HG03520 (cell line): ENCODE results near the gene CCNY.
"Not testable (repeated sequence)": the region's sequence is repeated elsewhere in the genome, so short reads cannot be mapped to it uniquely, and the experiment has no call there.

Experiments
- ATAC-seq: cut with Tn5 transposase; IDR thresholded peaks from one replicate; pipeline ENCODE4 v1.9.1; 2021; ENCODE audit warnings: mild to moderate bottlenecking, moderate library complexity; ENCODE audit not compliant: unreplicated experiment

Gene CCNY

GRCh38 chr10:35400595-35401268 is 64.4 kb downstream of the CCNY start:
- ATAC-seq: no peak

GRCh38 chr10:35403491-35403890 is 67.2 kb downstream of the CCNY start:
- not testable (repeated sequence) for ATAC-seq

- not testable (repeated sequence) for ATAC-seq
Measured at GRCh38 chr10:35404077-35404476, 67.8 kb downstream of the CCNY start.

- ATAC-seq: not testable (repeated sequence)
Measured at GRCh38 chr10:35406003-35406630, 69.8 kb downstream of the CCNY start.

GRCh38 chr10:35407696-35408095 is 71.4 kb downstream of the CCNY start:
- not testable (repeated sequence) for ATAC-seq

- no peak for ATAC-seq
Measured at GRCh38 chr10:35409094-35409582, 72.8 kb downstream of the CCNY start.

GRCh38 chr10:35409808-35410207 is 73.5 kb downstream of the CCNY start:
- no peak for ATAC-seq

GRCh38 chr10:35412003-35412723 is 75.9 kb downstream of the CCNY start:
- no peak for ATAC-seq

GRCh38 chr10:35412900-35413491 is 76.7 kb downstream of the CCNY start:
- no peak for ATAC-seq

- no peak for ATAC-seq
Measured at GRCh38 chr10:35413985-35414861, 77.9 kb downstream of the CCNY start.

- ATAC-seq: no peak
Measured at GRCh38 chr10:35415505-35415904, 79.2 kb downstream of the CCNY start.

- ATAC-seq: no peak
Measured at GRCh38 chr10:35416619-35417312, 80.5 kb downstream of the CCNY start.

- ATAC-seq: no peak
Measured at GRCh38 chr10:35417313-35417625, 81.0 kb downstream of the CCNY start.

GRCh38 chr10:35417795-35418194 is 81.5 kb downstream of the CCNY start:
- no peak for ATAC-seq

GRCh38 chr10:35418580-35418979 is 82.3 kb downstream of the CCNY start:
- ATAC-seq: not testable (repeated sequence)

GRCh38 chr10:35420044-35420443 is 83.7 kb downstream of the CCNY start:
- ATAC-seq: no peak

GRCh38 chr10:35420827-35421552 is 84.7 kb downstream of the CCNY start:
- ATAC-seq: no peak

- ATAC-seq: no peak
Measured at GRCh38 chr10:35421553-35422178, 85.4 kb downstream of the CCNY start.

GRCh38 chr10:35422228-35422627 is 85.9 kb downstream of the CCNY start:
- no peak for ATAC-seq
